Activated CD8-positive, alpha-beta memory T cell treated with anti-CD3 and anti-CD28 coated beads, Interleukin-2, amount 50 U/mL, for 1 hour (primary cell): ENCODE results near the gene TMC6.
"Not testable (repeated sequence)": the region's sequence is repeated elsewhere in the genome, so short reads cannot be mapped to it uniquely, and the experiment has no call there.

Experiments
- DNase-seq: peaks from one replicate; pipeline ENCODE4 v3.0.0-alpha.2; 2020; ENCODE audit errors: extremely low read depth

TMC6 gene

GRCh38 chr17:78081551-78081950 is 47.0 kb downstream of the TMC6 start:
- no peak for DNase-seq

- DNase-seq, result no peak
Measured at GRCh38 chr17:78079253-78079652, 49.3 kb downstream of the TMC6 start.

- no peak for DNase-seq
Measured at GRCh38 chr17:78075545-78075944, 53.0 kb downstream of the TMC6 start.

GRCh38 chr17:78075011-78075410 is 53.5 kb downstream of the TMC6 start:
- DNase-seq, result no peak

GRCh38 chr17:78072961-78073360 is 55.6 kb downstream of the TMC6 start:
- DNase-seq, result no peak

GRCh38 chr17:78069695-78070094 is 58.9 kb downstream of the TMC6 start:
- no peak for DNase-seq

- not testable (repeated sequence) for DNase-seq
Measured at GRCh38 chr17:78066976-78067375, 61.6 kb downstream of the TMC6 start.

- DNase-seq, result no peak
Measured at GRCh38 chr17:78064708-78065107, 63.8 kb downstream of the TMC6 start.

GRCh38 chr17:78063489-78063888 is 65.1 kb downstream of the TMC6 start:
- DNase-seq, result no peak

GRCh38 chr17:78062596-78062995 is 66.0 kb downstream of the TMC6 start:
- DNase-seq, result no peak
